ENCODE measurements around the gene SSB. TPM values are rescaled to one million over a fixed set of nuclear protein-coding genes. Genes with fewer than 3 reads are reported as not detected.

Gene SSB
- total and polyA plus RNA-seq, 9 of the 15 experiments (the other 6 are each of a cell fraction or from before 2014, with no cell fraction given), result 317 to 849 (median 515) TPM

DNA sequence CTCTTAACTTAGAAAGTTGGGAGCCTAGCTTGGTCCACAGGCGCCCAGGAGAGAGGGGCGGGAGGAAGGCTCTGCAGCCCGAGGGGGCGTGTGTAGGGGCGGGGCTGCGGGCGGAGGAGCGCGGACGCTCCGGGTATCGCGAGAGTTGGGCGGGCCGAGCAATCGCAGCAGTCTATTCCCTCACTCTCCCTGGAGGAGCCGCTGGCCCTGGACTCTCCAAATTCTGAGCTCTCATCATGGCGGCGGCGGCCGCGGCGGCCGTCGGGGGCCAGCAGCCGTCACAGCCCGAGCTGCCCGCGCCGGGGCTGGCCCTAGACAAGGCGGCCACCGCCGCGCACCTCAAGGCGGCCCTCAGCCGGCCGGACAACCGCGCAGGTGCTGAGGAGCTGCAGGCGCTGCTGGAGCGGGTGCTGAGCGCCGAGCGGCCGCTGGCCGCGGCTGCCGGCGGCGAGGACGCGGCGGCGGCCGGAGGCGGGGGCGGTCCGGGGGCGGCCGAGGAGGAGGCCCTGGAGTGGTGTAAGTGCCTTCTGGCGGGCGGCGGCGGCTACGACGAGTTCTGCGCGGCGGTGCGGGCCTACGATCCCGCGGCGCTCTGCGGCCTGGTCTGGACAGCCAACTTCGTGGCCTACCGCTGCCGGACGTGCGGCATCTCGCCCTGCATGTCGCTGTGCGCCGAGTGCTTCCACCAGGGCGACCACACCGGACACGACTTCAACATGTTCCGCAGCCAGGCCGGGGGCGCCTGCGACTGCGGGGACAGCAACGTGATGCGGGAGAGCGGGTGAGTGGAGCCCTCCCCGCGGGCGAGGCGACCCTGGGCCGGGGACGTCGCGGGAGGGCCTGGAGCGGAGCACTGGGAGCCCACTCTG lies 28.8 kb downstream of the SSB start, which contains the start of gene UBR3 (continued):
- TF ChIP-seq, protein P1, sequence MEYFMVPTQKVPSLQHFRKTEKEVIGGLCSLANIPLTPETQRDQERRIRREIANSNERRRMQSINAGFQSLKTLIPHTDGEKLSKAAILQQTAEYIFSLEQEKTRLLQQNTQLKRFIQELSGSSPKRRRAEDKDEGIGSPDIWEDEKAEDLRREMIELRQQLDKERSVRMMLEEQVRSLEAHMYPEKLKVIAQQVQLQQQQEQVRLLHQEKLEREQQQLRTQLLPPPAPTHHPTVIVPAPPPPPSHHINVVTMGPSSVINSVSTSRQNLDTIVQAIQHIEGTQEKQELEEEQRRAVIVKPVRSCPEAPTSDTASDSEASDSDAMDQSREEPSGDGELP (CRISPR knock-in tag; IDR thresholded peaks at IDR 0.05; ENCODE audit: borderline replicate concordance), result 0 out of 2 replicates have a peak, but pooled peaks have one; percentile 16
- peak; percentile 35 to 74; a peak in 3 of 4 replicates for TF ChIP-seq SIN3A (IDR thresholded peaks at IDR 0.05; ENCODE audit: borderline replicate concordance in 2 of 2, control insufficient read depth in 1 of 2, low read depth in 2 of 2, low read length in 2 of 2)
- TF ChIP-seq, protein P2, sequence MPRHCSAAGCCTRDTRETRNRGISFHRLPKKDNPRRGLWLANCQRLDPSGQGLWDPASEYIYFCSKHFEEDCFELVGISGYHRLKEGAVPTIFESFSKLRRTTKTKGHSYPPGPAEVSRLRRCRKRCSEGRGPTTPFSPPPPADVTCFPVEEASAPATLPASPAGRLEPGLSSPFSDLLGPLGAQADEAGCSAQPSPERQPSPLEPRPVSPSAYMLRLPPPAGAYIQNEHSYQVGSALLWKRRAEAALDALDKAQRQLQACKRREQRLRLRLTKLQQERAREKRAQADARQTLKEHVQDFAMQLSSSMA (CRISPR knock-in tag; IDR thresholded peaks at IDR 0.05), result 0 out of 2 replicates have a peak, but pooled peaks have one; percentile 64
- peak; percentile 61 for TF ChIP-seq POLR2H (tag; IDR thresholded peaks at IDR 0.05; ENCODE audit: low read depth)
- no peak for TF ChIP-seq RFX5 (IDR thresholded peaks at IDR 0.05; ENCODE audit: low read depth, low read length)
- TF ChIP-seq, protein P3, sequence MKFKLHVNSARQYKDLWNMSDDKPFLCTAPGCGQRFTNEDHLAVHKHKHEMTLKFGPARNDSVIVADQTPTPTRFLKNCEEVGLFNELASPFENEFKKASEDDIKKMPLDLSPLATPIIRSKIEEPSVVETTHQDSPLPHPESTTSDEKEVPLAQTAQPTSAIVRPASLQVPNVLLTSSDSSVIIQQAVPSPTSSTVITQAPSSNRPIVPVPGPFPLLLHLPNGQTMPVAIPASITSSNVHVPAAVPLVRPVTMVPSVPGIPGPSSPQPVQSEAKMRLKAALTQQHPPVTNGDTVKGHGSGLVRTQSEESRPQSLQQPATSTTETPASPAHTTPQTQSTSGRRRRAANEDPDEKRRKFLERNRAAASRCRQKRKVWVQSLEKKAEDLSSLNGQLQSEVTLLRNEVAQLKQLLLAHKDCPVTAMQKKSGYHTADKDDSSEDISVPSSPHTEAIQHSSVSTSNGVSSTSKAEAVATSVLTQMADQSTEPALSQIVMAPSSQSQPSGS (CRISPR knock-in tag; IDR thresholded peaks at IDR 0.05), result 0 out of 2 replicates have a peak, but pooled peaks have one; percentile 12
- peak; percentile 96 for TF ChIP-seq TAF1 (IDR thresholded peaks at IDR 0.05; ENCODE audit: control insufficient read depth, extremely low read depth, insufficient read depth, low read length, severe bottlenecking)
- no peak for TF ChIP-seq ZNF778 (CRISPR knock-in tag; IDR thresholded peaks at IDR 0.05)
- TF ChIP-seq NELFE (IDR thresholded peaks at IDR 0.05; ENCODE audit: insufficient read depth, insufficient read length), result no peak
- TF ChIP-seq, protein P4, sequence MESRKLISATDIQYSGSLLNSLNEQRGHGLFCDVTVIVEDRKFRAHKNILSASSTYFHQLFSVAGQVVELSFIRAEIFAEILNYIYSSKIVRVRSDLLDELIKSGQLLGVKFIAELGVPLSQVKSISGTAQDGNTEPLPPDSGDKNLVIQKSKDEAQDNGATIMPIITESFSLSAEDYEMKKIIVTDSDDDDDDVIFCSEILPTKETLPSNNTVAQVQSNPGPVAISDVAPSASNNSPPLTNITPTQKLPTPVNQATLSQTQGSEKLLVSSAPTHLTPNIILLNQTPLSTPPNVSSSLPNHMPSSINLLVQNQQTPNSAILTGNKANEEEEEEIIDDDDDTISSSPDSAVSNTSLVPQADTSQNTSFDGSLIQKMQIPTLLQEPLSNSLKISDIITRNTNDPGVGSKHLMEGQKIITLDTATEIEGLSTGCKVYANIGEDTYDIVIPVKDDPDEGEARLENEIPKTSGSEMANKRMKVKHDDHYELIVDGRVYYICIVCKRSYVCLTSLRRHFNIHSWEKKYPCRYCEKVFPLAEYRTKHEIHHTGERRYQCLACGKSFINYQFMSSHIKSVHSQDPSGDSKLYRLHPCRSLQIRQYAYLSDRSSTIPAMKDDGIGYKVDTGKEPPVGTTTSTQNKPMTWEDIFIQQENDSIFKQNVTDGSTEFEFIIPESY (CRISPR knock-in tag; IDR thresholded peaks at IDR 0.05), result no peak
- TF ChIP-seq CXXC5 (CRISPR knock-in tag; IDR thresholded peaks at IDR 0.05), result peak; percentile 86
- no peak for TF ChIP-seq PYGO2 (tag; IDR thresholded peaks at IDR 0.05)
- no peak for TF ChIP-seq C11orf30 (IDR thresholded peaks at IDR 0.05; ENCODE audit: low read depth)
- no peak for TF ChIP-seq CEBPG (CRISPR knock-in tag; IDR thresholded peaks at IDR 0.05)
- TF ChIP-seq CEBPG (tag; conservative IDR thresholded peaks at IDR 0.05 in 1 of 2, IDR thresholded peaks at IDR 0.05 in 1 of 2), result no peak
- TF ChIP-seq SPI1 (IDR thresholded peaks at IDR 0.05; ENCODE audit: borderline replicate concordance, low read depth, low read length), result peak; percentile 22; the same call in 1 of the 2 replicates
- 0 out of 2 replicates have a peak, but pooled peaks have one; percentile 41 for TF ChIP-seq RBM34 (IDR thresholded peaks at IDR 0.05; ENCODE audit: borderline replicate concordance, insufficient read depth, low read length)
- no peak for TF ChIP-seq FOXM1 (IDR thresholded peaks at IDR 0.05; ENCODE audit: low read depth)
- 0 out of 2 replicates have a peak, but pooled peaks have one; percentile 68 for TF ChIP-seq FOXM1 (CRISPR knock-in tag; IDR thresholded peaks at IDR 0.05; ENCODE audit: low read depth)
- no peak for TF ChIP-seq SRSF7 (optimal IDR thresholded peaks at IDR 0.05; ENCODE audit: low read depth, low read length)
- TF ChIP-seq GTF2F1 (IDR thresholded peaks at IDR 0.05; ENCODE audit: low read depth, low read length), result peak; percentile 46; the same call in 1 of the 2 replicates
